SK-N-SH (cell line): ENCODE results near the gene RHOBTB1. TPM values are rescaled to one million over a fixed set of nuclear protein-coding genes. Genes with fewer than 3 reads are reported as not detected.

ENCODE experiments used
- CTCF ChIA-PET: fragments of 300-600, 350-600 bp; formaldehyde crosslinking; extraction: SDS; loops from one replicate; lab custom pipeline; 2021; lab: Yijun Ruan, JAX
- POLR2A ChIA-PET: fragments of 350-600 bp; sonication (Branson Sonifier 250); formaldehyde crosslinking; extraction: SDS; loops from one replicate; lab custom pipeline; 2020; ENCODE audit warnings: antibody characterized with exemption, inconsistent platforms; lab: Yijun Ruan, JAX
- DNase-seq: peaks from one replicate; pipeline ENCODE4 v3.0.0; 2012
- H2AFZ ChIP-seq: fragments of 200-600 bp; sonication (generic); 2 replicates; pipeline ENCODE4 v1.8.1; 2016; ENCODE audit warnings: antibody characterized with exemption, mild to moderate bottlenecking, low read depth
- H3F3A ChIP-seq: fragments of 200-600 bp; sonication (generic); replicated peaks from 2 replicates; pipeline ENCODE3; 2016; ENCODE audit warnings: antibody characterized with exemption, mild to moderate bottlenecking; ENCODE audit not compliant: insufficient read depth
- H3K27ac ChIP-seq, 2 experiments: fragments of 200-500 bp in 1 of 2; fragments of 200-600 bp in 1 of 2; sonication (Bioruptor generic) in 1 of 2; sonication (generic), shearing (Covaris generic) in 1 of 2; 2 replicates each; pipeline versions ENCODE4 v1.5.1 to v1.6.1; 2014 to 2016; ENCODE audit warnings: low read depth in 2 of 2, inconsistent platforms in 1 of 2, low read length in 1 of 2, mild to moderate bottlenecking in 1 of 2, mixed read lengths in 1 of 2
- H3K27me3 ChIP-seq: fragments of 200-600 bp; sonication (generic), shearing (Covaris generic); 2 replicates; pipeline ENCODE4 v1.6.1; 2016; ENCODE audit warnings: mixed run types; ENCODE audit not compliant: insufficient read depth
- H3K36me3 ChIP-seq, 2 experiments: fragments of 200-500 bp in 1 of 2; fragments of 200-600 bp in 1 of 2; sonication (Bioruptor generic) in 1 of 2; sonication (generic) in 1 of 2; replicated peaks in 1 of 2; 2 replicates each; pipeline versions ENCODE3 to v1.5.1; 2014 to 2016; ENCODE audit warnings: low read length in 1 of 2, mild to moderate bottlenecking in 1 of 2; ENCODE audit not compliant: insufficient read depth in 2 of 2, control insufficient read depth in 1 of 2
- H3K4me1 ChIP-seq, 2 experiments: fragments of 200-500 bp in 1 of 2; fragments of 200-600 bp in 1 of 2; sonication (Bioruptor generic) in 1 of 2; sonication (generic), shearing (Covaris generic) in 1 of 2; 2 replicates each; pipeline versions ENCODE4 v1.5.1 to v1.6.1; 2014 to 2016; ENCODE audit warnings: low read depth in 1 of 2, low read length in 1 of 2, mixed run types in 1 of 2; ENCODE audit not compliant: insufficient read depth in 2 of 2, control insufficient read depth in 1 of 2
- H3K4me2 ChIP-seq: fragments of 200-600 bp; sonication (generic), shearing (Covaris generic); 2 replicates; pipeline ENCODE4 v1.6.1; 2017; ENCODE audit warnings: mixed run types
- H3K4me3 ChIP-seq, 2 experiments: fragments of 200-500 bp in 1 of 2; fragments of 200-600 bp in 1 of 2; sonication (Bioruptor generic) in 1 of 2; sonication (generic), shearing (Covaris generic) in 1 of 2; 2 replicates each; pipeline versions ENCODE4 v1.5.1 to v1.8.1; 2014 to 2016; ENCODE audit warnings: low read depth in 2 of 2, inconsistent platforms in 1 of 2, low read length in 1 of 2, mild to moderate bottlenecking in 1 of 2, mixed read lengths in 1 of 2, moderate library complexity in 1 of 2
- H3K79me2 ChIP-seq: fragments of 200-600 bp; sonication (generic); 2 replicates; pipeline ENCODE4 v1.8.1; 2017; ENCODE audit warnings: mild to moderate bottlenecking; ENCODE audit not compliant: insufficient read depth
- H3K9ac ChIP-seq: fragments of 200-600 bp; sonication (generic); 2 replicates; pipeline ENCODE4 v1.6.1; 2017; ENCODE audit warnings: mixed run types
- H3K9me2 ChIP-seq: fragments of 200-600 bp; sonication (generic); 2 replicates; pipeline ENCODE4 v1.6.1; 2017; ENCODE audit warnings: mixed run types
- H3K9me3 ChIP-seq: fragments of 200-600 bp; sonication (generic); 2 replicates; pipeline ENCODE4 v1.6.1; 2017; ENCODE audit warnings: mixed run types, mild to moderate bottlenecking, moderate library complexity
- H4K20me1 ChIP-seq: fragments of 200-600 bp; sonication (generic); 2 replicates; pipeline ENCODE4 v1.6.1; 2017; ENCODE audit warnings: mild to moderate bottlenecking, mixed run types; ENCODE audit not compliant: insufficient read depth
- CHD2 ChIP-seq: fragments of 150-350 bp; IDR thresholded peaks from 2 replicates; pipeline ENCODE4 v1.6.1; 2018; ENCODE audit warnings: low read length; ENCODE audit not compliant: partially characterized antibody
- EP300 ChIP-seq, 2 experiments: IDR thresholded peaks; 2 replicates each; pipeline versions ENCODE4 v1.4.0 to v1.6.1; 2012; ENCODE audit warnings: borderline replicate concordance in 1 of 2, low read depth in 1 of 2, low read length in 1 of 2
- EZH2phosphoT487 ChIP-seq: fragments of 200-600 bp; sonication (generic); IDR thresholded peaks from 2 replicates; pipeline ENCODE4 v1.6.1; 2017; ENCODE audit warnings: low read depth, mixed run types, mild to moderate bottlenecking, antibody characterized with exemption, moderate library complexity, borderline replicate concordance
- FOSL2 ChIP-seq: IDR thresholded peaks from 2 replicates; pipeline ENCODE4 v1.4.0; 2012; ENCODE audit warnings: low read depth, mild to moderate bottlenecking, moderate library complexity, borderline replicate concordance
- FOXJ3 ChIP-seq: sonication (generic); formaldehyde crosslinking; IDR thresholded peaks from 2 replicates; pipeline ENCODE4 v1.5.1; 2020; ENCODE audit warnings: mild to moderate bottlenecking, missing genetic modification reagents
- GABPA ChIP-seq: IDR thresholded peaks from 2 replicates; pipeline ENCODE4 v1.4.0; 2012; ENCODE audit warnings: low read depth, mild to moderate bottlenecking
- GATA2 ChIP-seq: sonication (generic); formaldehyde crosslinking; IDR thresholded peaks from 2 replicates; pipeline ENCODE4 v1.5.0; 2020; ENCODE audit warnings: mild to moderate bottlenecking, missing genetic modification reagents
- JUND ChIP-seq: IDR thresholded peaks from 2 replicates; pipeline ENCODE4 v1.4.0; 2012
- MEF2A ChIP-seq: IDR thresholded peaks from 2 replicates; pipeline ENCODE4 v1.4.0; 2012; ENCODE audit warnings: low read depth, borderline replicate concordance
- MXI1 ChIP-seq: IDR thresholded peaks from 2 replicates; pipeline ENCODE4 v1.6.1; 2012; ENCODE audit warnings: mild to moderate bottlenecking, low read depth, low read length, improper control_type of control experiment
- NFIC ChIP-seq: IDR thresholded peaks from 2 replicates; pipeline ENCODE4 v1.4.0; 2012; ENCODE audit warnings: borderline replicate concordance
- NRF1 ChIP-seq: IDR thresholded peaks from 2 replicates; pipeline ENCODE4 v1.6.1; 2012; ENCODE audit warnings: low read depth, mild to moderate bottlenecking, low read length
- POLR2AphosphoS5 ChIP-seq: IDR thresholded peaks from 2 replicates; pipeline ENCODE4 v1.6.1; 2012; ENCODE audit warnings: low read depth, low read length
- RAD21 ChIP-seq: IDR thresholded peaks from 2 replicates; pipeline ENCODE4 v1.6.1; 2012; ENCODE audit warnings: mild to moderate bottlenecking, low read length
- RCOR1 ChIP-seq: fragments of 150-350 bp; IDR thresholded peaks from 2 replicates; pipeline ENCODE4 v1.6.1; 2017; ENCODE audit warnings: antibody characterized with exemption, low read length
- RFX5 ChIP-seq: IDR thresholded peaks from 2 replicates; pipeline ENCODE4 v1.6.1; 2012; ENCODE audit warnings: mild to moderate bottlenecking, improper control_type of control experiment, low read length
- RXRA ChIP-seq: IDR thresholded peaks from 2 replicates; pipeline ENCODE4 v1.4.0; 2012; ENCODE audit warnings: low read depth, mild to moderate bottlenecking, borderline replicate concordance
- SMC3 ChIP-seq: IDR thresholded peaks from 2 replicates; pipeline ENCODE4 v1.6.1; 2012; ENCODE audit warnings: low read depth, low read length, improper control_type of control experiment
- TAF1 ChIP-seq: IDR thresholded peaks from 2 replicates; pipeline ENCODE4 v1.6.1; 2012; ENCODE audit warnings: low read depth, mild to moderate bottlenecking, low read length, moderate library complexity, borderline replicate concordance
- TCF12 ChIP-seq: IDR thresholded peaks from 2 replicates; pipeline ENCODE4 v1.4.0; 2012
- TEAD4 ChIP-seq: IDR thresholded peaks from 2 replicates; pipeline ENCODE4 v1.4.0; 2012; ENCODE audit warnings: mild to moderate bottlenecking, borderline replicate concordance; ENCODE audit not compliant: insufficient read depth
- YY1 ChIP-seq: IDR thresholded peaks from 2 replicates; pipeline ENCODE4 v1.4.0; 2012; ENCODE audit warnings: low read depth, mild to moderate bottlenecking
- WGBS: methylation state at CpG from one replicate; pipeline ENCODE4 v1.1.6; 2017; ENCODE audit warnings: low lambda C conversion rate; 5-methylcytosine and 5-hydroxymethylcytosine counted together
- polyA plus RNA-seq, 3 experiments: library from polyadenylated mRNA; depleted of rRNA; stranded (reverse); fragments of >200 nt; gene quantifications; 2 replicates each; pipeline ENCODE4 v1.2.3, GENCODE V29; 2012
- TF ChIP-seq, protein P1 (sequence below): IDR thresholded peaks from 2 replicates; pipeline ENCODE4 v1.4.0; 2012; ENCODE audit warnings: low read depth, borderline replicate concordance
- TF ChIP-seq, protein P2 (sequence below): IDR thresholded peaks from 2 replicates; pipeline ENCODE4 v1.4.0; 2012; ENCODE audit warnings: low read depth
- TF ChIP-seq, protein P3 (sequence below): fragments of 150-350 bp; IDR thresholded peaks from 2 replicates; pipeline ENCODE4 v1.6.1; 2017; ENCODE audit warnings: antibody characterized with exemption, low read length, low read depth, borderline replicate concordance
- TF ChIP-seq, protein P4 (sequence below): fragments of 150-350 bp; IDR thresholded peaks from 2 replicates; pipeline ENCODE4 v1.6.1; 2016; ENCODE audit warnings: mild to moderate bottlenecking, low read depth, low read length
- TF ChIP-seq, protein P5 (sequence below): fragments of 200-600 bp; sonication (generic); IDR thresholded peaks from 2 replicates; pipeline ENCODE4 v1.6.1; 2017; ENCODE audit warnings: antibody characterized with exemption, mild to moderate bottlenecking, moderate library complexity

The RHOBTB1 gene
- polyA plus RNA-seq, 1 of the 3 experiments (the other 2 are of a cell fraction), result 10.5 TPM

DNA sequence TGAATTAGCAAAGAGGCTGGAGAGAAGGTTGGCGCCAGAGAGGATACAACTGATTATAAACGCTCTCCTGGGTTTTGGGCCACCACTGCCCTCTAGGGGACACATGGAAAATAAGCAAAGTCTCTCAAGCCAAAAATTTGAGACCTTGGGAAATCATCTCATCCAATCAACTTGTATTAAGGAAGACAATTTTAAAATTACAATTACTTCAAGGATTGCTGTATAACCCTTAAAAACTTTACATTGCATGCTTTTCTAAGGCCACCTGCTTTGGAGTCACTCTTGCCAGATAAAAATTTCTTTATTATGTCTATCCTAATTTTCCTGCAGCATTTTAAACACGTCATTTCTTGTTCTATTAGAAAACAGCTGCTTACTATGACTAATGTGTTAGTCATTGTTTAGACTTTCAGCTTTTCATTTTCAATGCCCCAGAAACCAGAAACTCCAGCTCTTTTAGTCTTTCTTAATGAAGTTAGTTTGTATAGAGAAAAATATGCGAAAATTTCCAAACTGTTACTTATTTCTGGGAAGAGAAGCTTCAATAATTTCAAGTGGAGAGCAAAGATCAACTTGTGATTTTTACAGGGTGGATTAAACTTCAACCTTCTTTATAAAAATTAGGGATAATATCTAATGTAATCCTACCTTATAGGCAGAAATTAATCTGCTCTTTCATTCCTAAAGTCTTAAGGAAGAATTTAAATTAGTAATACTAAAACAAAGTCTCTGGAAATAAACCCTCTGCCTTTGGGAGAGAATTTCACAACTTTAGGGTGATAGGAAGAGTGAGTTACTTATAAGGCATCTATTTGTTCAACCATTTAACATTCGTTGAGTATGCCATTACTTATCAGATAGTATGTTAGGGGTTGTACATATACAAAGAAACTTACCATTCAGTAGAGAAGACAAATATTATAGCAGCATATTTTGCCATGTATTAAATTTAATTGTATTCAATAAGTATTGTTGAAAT is 20.6 kb upstream of the RHOBTB1 start:
- H3K27ac ChIP-seq, result peak overlapping the region; percentile 74 to 92; a peak in 3 of 4 replicates
- peak; percentile 41 for DNase-seq
- TF ChIP-seq MEF2A, result no peak
- peak; percentile 60 to 70; a peak in 3 of 4 replicates for TF ChIP-seq EP300 (IDR thresholded peaks at IDR 0.05; ENCODE audit: borderline replicate concordance in 1 of 2, low read depth in 1 of 2, low read length in 1 of 2)
- TF ChIP-seq, protein P1, sequence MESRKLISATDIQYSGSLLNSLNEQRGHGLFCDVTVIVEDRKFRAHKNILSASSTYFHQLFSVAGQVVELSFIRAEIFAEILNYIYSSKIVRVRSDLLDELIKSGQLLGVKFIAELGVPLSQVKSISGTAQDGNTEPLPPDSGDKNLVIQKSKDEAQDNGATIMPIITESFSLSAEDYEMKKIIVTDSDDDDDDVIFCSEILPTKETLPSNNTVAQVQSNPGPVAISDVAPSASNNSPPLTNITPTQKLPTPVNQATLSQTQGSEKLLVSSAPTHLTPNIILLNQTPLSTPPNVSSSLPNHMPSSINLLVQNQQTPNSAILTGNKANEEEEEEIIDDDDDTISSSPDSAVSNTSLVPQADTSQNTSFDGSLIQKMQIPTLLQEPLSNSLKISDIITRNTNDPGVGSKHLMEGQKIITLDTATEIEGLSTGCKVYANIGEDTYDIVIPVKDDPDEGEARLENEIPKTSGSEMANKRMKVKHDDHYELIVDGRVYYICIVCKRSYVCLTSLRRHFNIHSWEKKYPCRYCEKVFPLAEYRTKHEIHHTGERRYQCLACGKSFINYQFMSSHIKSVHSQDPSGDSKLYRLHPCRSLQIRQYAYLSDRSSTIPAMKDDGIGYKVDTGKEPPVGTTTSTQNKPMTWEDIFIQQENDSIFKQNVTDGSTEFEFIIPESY, result no peak
- TF ChIP-seq TEAD4, result peak; percentile 12; the same call in 1 of the 2 replicates
- no peak for TF ChIP-seq TAF1
- peak; percentile 97 for TF ChIP-seq RAD21
- TF ChIP-seq, protein P2, sequence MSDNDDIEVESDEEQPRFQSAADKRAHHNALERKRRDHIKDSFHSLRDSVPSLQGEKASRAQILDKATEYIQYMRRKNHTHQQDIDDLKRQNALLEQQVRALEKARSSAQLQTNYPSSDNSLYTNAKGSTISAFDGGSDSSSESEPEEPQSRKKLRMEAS, result no peak
- TF ChIP-seq CHD2, result peak; percentile 23
- no peak for TF ChIP-seq YY1
- peak; percentile 61; the same call in 1 of the 2 replicates for TF ChIP-seq RFX5
- peak; percentile 82 for TF ChIP-seq SMC3
- TF ChIP-seq, protein P3, sequence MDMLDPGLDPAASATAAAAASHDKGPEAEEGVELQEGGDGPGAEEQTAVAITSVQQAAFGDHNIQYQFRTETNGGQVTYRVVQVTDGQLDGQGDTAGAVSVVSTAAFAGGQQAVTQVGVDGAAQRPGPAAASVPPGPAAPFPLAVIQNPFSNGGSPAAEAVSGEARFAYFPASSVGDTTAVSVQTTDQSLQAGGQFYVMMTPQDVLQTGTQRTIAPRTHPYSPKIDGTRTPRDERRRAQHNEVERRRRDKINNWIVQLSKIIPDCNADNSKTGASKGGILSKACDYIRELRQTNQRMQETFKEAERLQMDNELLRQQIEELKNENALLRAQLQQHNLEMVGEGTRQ, result no peak
- TF ChIP-seq, protein P4, sequence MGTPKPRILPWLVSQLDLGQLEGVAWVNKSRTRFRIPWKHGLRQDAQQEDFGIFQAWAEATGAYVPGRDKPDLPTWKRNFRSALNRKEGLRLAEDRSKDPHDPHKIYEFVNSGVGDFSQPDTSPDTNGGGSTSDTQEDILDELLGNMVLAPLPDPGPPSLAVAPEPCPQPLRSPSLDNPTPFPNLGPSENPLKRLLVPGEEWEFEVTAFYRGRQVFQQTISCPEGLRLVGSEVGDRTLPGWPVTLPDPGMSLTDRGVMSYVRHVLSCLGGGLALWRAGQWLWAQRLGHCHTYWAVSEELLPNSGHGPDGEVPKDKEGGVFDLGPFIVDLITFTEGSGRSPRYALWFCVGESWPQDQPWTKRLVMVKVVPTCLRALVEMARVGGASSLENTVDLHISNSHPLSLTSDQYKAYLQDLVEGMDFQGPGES, result no peak
- TF ChIP-seq NFIC, result peak; percentile 24; the same call in 1 of the 2 replicates
- TF ChIP-seq, protein P5, sequence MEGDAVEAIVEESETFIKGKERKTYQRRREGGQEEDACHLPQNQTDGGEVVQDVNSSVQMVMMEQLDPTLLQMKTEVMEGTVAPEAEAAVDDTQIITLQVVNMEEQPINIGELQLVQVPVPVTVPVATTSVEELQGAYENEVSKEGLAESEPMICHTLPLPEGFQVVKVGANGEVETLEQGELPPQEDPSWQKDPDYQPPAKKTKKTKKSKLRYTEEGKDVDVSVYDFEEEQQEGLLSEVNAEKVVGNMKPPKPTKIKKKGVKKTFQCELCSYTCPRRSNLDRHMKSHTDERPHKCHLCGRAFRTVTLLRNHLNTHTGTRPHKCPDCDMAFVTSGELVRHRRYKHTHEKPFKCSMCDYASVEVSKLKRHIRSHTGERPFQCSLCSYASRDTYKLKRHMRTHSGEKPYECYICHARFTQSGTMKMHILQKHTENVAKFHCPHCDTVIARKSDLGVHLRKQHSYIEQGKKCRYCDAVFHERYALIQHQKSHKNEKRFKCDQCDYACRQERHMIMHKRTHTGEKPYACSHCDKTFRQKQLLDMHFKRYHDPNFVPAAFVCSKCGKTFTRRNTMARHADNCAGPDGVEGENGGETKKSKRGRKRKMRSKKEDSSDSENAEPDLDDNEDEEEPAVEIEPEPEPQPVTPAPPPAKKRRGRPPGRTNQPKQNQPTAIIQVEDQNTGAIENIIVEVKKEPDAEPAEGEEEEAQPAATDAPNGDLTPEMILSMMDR, result peak; percentile 91
- TF ChIP-seq MXI1, result 0 out of 2 replicates have a peak, but pooled peaks have one; percentile 21
- TF ChIP-seq GATA2 (CRISPR knock-in tag), result no peak
- no peak for TF ChIP-seq FOXJ3
- no peak for TF ChIP-seq EZH2phosphoT487
- 0 out of 2 replicates have a peak, but pooled peaks have one; percentile 6 for TF ChIP-seq RXRA
- TF ChIP-seq RCOR1, result no peak
- peak; percentile 92 for TF ChIP-seq JUND
- no peak for TF ChIP-seq GABPA
- peak; percentile 51; the same call in 1 of the 2 replicates for TF ChIP-seq POLR2AphosphoS5
- peak; percentile 89 for TF ChIP-seq FOSL2
- TF ChIP-seq TCF12, result peak; percentile 90
- no peak for TF ChIP-seq NRF1

More for the DNA sequence above, 20.6 kb upstream of the RHOBTB1 start:
- Histone ChIP-seq H3K36me3 (no peaks in the 10 kb centered on the region), H2AFZ (peak overlapping the region; percentile 48; the same call in 1 of the 2 replicates), H3K27me3 (no peaks in the 10 kb centered on the region), H3F3A (peaks cover 27% of the 10 kb centered on the region), H3K9me2 (no peaks in the 10 kb centered on the region), H3K4me2 (peak overlapping the region; percentile 67), H3K9ac (peak overlapping the region; percentile 47; the same call in 1 of the 2 replicates), H3K9me3 (no peaks in the 10 kb centered on the region), H3K4me1 (peaks cover 16 to 19% of the 10 kb centered on the region in 2 experiments), H3K4me3 (peak overlapping the region in 1 of 2 experiments; percentile 23; a peak in 1 of 4 replicates), H3K79me2 (no peaks in the 10 kb centered on the region), H4K20me1 (no peaks in the 10 kb centered on the region)
- POLR2A ChIA-PET, result no interaction called here
- CTCF ChIA-PET, result interaction anchor here (0.5 to 1.3 kb wide), 14 partner anchors 13 to 188 kb away, joined by 3 to 13 read pairs (median 4); no protein-coding TSS in a partner anchor
- WGBS, result 6% methylated on average over 5 of the region's 5 CpGs
